Measurements from ENCODE around the gene ARID5B. TPM values are rescaled to one million over a fixed set of nuclear protein-coding genes. Genes with fewer than 3 reads are reported as not detected.

The ARID5B gene
- polyA plus RNA-seq, 3 donors = 1.00 to 2.5 (median 1.5) TPM

DNA sequence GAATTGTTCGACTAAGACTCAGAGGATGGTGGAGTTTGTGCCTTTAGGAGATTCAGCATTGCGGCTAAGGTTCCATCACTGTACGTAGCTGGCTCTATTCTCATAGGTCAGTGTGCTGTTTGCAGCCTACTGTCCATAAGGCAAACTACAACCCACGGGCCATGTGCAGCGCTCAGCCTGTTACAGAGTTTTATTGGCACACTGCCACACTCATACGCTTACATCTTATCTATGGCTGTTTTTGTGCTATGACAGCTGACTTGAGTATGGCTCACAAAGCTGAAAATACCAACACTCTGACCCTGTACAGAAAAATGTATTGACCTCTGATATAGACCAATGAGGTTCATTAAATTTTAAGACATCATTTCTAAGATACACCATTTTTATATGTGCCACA lies 114.5 kb downstream of the ARID5B start:
- Histone ChIP-seq H3K4me2 (replicated peaks; ENCODE audit: extremely low read depth, low read length, poor library complexity, severe bottlenecking) (no peak overlapping the region), H2AFZ (ENCODE audit: insufficient read depth, low read depth, low read length, poor library complexity, severe bottlenecking) (no peak overlapping the region), H3K27ac (ENCODE audit: low read depth in 1 of 2, low read length in 2 of 2) (peak overlapping the region in 1 of 2 donors; percentile 92), H4K20me1 (ENCODE audit: insufficient read depth, low read length) (no peaks in the 10 kb centered on the region), H3K4me3 (replicated peaks in 1 of 3; ENCODE audit: low read depth in 2 of 3, low read length in 3 of 3) (no peak overlapping the region), H3K4me1 (ENCODE audit: control insufficient read depth in 1 of 2, insufficient read depth in 2 of 2, low read length in 2 of 2) (peaks cover 13 to 19% of the 10 kb centered on the region in 2 donors), H3K36me3 (replicated peaks in 1 of 2; ENCODE audit: control insufficient read depth in 1 of 2, insufficient read depth in 2 of 2, low read length in 2 of 2) (no peaks in the 10 kb centered on the region), H3K9ac (ENCODE audit: insufficient read depth, low read length, poor library complexity, severe bottlenecking) (no peak overlapping the region), H3K9me3 (replicated peaks in 1 of 2; ENCODE audit: control insufficient read depth in 1 of 2, insufficient read depth in 1 of 2, low read length in 2 of 2) (no peaks in the 10 kb centered on the region), H3K79me2 (ENCODE audit: insufficient read depth, low read length) (peaks cover 4% of the 10 kb centered on the region), H3K27me3 (ENCODE audit: control insufficient read depth in 2 of 2, insufficient read depth in 2 of 2, low read length in 2 of 2) (no peaks in the 10 kb centered on the region)
- H3K9me3 Mint-ChIP-seq = peaks cover 0 to 2% (median 0%) of the 10 kb centered on the region in 7 donors
- H3K4me1 Mint-ChIP-seq = peaks cover 23% of the 10 kb centered on the region
- H3K4me3 Mint-ChIP-seq = no peak overlapping the region
- WGBS (ENCODE audit: insufficient coverage) = 94% methylated on average over 3 of the region's 6 CpGs
- H3K27me3 Mint-ChIP-seq (ENCODE audit: low read depth in 3 of 3) = no peaks in the 10 kb centered on the region
- peaks cover 6 to 11% of the 10 kb centered on the region in 2 donors for H3K36me3 Mint-ChIP-seq
- intact Hi-C loops (cut with micrococcal nuclease) = no loop called here
- TF ChIP-seq, protein P1, sequence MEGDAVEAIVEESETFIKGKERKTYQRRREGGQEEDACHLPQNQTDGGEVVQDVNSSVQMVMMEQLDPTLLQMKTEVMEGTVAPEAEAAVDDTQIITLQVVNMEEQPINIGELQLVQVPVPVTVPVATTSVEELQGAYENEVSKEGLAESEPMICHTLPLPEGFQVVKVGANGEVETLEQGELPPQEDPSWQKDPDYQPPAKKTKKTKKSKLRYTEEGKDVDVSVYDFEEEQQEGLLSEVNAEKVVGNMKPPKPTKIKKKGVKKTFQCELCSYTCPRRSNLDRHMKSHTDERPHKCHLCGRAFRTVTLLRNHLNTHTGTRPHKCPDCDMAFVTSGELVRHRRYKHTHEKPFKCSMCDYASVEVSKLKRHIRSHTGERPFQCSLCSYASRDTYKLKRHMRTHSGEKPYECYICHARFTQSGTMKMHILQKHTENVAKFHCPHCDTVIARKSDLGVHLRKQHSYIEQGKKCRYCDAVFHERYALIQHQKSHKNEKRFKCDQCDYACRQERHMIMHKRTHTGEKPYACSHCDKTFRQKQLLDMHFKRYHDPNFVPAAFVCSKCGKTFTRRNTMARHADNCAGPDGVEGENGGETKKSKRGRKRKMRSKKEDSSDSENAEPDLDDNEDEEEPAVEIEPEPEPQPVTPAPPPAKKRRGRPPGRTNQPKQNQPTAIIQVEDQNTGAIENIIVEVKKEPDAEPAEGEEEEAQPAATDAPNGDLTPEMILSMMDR (IDR thresholded peaks at IDR 0.05) = no peak
- peak overlapping the region in 6 of 7 donors; percentile 13 to 99 (median 96) for H3K27ac Mint-ChIP-seq
- DNase-seq = no peak

DNA sequence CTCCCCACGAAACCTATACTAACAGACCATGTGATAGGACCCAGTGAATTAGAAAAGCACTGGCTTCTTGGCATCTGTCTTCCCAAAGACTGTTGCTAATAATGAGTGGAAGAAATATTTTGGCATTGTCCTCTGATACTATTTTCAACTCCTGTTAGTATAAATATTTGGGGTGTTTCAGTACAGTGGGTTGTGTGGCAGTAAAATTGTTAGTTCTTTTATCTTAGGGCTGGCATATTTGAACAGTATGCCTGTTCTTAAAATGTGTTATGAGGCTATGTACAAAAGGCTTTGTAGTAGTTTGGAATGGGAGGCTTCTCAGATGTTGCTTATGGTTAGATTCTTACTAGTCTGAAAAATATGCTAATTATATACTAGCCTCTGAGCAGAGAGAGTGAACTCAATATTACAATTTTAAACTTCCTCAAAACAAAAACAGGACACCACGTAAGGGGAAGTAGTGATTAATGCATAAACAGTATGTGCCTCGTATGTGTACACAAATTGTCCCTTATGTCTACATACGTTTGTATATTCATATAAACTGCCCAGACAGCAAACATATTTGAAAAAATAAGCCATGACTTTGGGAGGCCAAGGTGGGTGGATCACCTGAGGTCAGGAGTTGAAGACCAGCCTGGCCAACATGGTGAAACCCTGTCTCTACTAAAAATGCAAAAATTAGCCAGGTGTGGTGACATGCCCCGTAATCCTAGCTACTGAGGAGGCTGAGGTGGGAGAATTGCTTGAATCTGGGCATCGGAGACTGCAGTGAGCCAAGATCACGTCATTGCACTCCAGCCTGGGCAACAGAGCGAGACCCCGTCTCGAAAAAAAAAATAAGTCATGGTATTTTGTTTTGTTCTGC lies 115.4 kb downstream of the ARID5B start:
- H3K9ac ChIP-seq (ENCODE audit: insufficient read depth, low read length, poor library complexity, severe bottlenecking) = peak overlapping the region; percentile 39
- H2AFZ ChIP-seq (ENCODE audit: insufficient read depth, low read depth, low read length, poor library complexity, severe bottlenecking) = no peak overlapping the region
- intact Hi-C loops (cut with micrococcal nuclease) = no loop called here
- Mint-ChIP-seq H3K36me3 (peaks cover 6 to 7% of the 10 kb centered on the region in 2 donors), H3K27ac (peak overlapping the region; percentile 94 to 99 (median 97)), H3K9me3 (peaks cover 0 to 2% (median 0%) of the 10 kb centered on the region in 7 donors), H3K4me1 (peaks cover 30% of the 10 kb centered on the region), H3K27me3 (ENCODE audit: low read depth in 3 of 3) (no peaks in the 10 kb centered on the region), H3K4me3 (peak overlapping the region; percentile 16 to 35)
- 90% methylated on average over 2 of the region's 10 CpGs for WGBS (ENCODE audit: insufficient coverage)
- H3K4me3 ChIP-seq (replicated peaks in 1 of 3; ENCODE audit: low read depth in 2 of 3, low read length in 3 of 3) = peak overlapping the region in 1 of 3 experiments; percentile 52
- H3K27ac ChIP-seq (ENCODE audit: low read depth in 1 of 2, low read length in 2 of 2) = peak overlapping the region; percentile 72 to 92
- DNase-seq = peak; percentile 83 to 91 (median 89)
- TF ChIP-seq, protein P1 (IDR thresholded peaks at IDR 0.05) = no peak
- peaks cover 4% of the 10 kb centered on the region for H3K79me2 ChIP-seq (ENCODE audit: insufficient read depth, low read length)
- H3K4me1 ChIP-seq (ENCODE audit: control insufficient read depth in 1 of 2, insufficient read depth in 2 of 2, low read length in 2 of 2) = peaks cover 18 to 28% of the 10 kb centered on the region in 2 donors
- H3K9me3 ChIP-seq (replicated peaks in 1 of 2; ENCODE audit: control insufficient read depth in 1 of 2, insufficient read depth in 1 of 2, low read length in 2 of 2) = no peaks in the 10 kb centered on the region
- no peaks in the 10 kb centered on the region for H3K36me3 ChIP-seq (replicated peaks in 1 of 2; ENCODE audit: control insufficient read depth in 1 of 2, insufficient read depth in 2 of 2, low read length in 2 of 2)
- H3K27me3 ChIP-seq (ENCODE audit: control insufficient read depth in 2 of 2, insufficient read depth in 2 of 2, low read length in 2 of 2) = no peaks in the 10 kb centered on the region
- no peaks in the 10 kb centered on the region for H4K20me1 ChIP-seq (ENCODE audit: insufficient read depth, low read length)
- peak overlapping the region; percentile 47 for H3K4me2 ChIP-seq (replicated peaks; ENCODE audit: extremely low read depth, low read length, poor library complexity, severe bottlenecking)
